NCI-H2029 treated with DMSO at 0.1 percent for 48 hours (cell line): ENCODE results near the gene ATP7B.

Experiments used
- DNase-seq: peaks from one replicate; lab custom pipeline; 2025; lab: John Stamatoyannopoulos, UW

ATP7B gene

DNA sequence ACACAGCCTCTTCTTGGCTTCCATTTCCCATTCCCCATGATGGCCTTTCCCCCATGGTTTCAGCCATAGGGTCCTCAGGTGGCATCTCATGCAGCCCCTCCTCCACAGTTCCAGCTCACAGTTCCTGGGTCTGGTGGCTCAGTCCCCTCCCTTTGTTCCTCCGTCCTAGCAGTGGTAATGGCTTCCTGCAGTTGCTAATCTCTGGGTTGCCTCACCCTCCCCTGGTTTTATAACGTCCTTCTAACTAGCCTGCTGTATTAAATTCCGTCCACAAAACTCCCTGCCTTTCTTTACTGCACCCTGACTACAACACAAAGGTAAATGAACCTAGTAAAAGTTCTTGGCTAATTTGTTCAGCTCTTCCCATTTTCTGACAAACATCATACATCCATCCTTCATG, 118.6 kb downstream of the ATP7B start:
- no peak for DNase-seq

GRCh38 chr13:51887468-51887867, 123.8 kb downstream of the ATP7B start:
- no peak for DNase-seq

GRCh38 chr13:51885651-51886050, 125.6 kb downstream of the ATP7B start:
- no peak for DNase-seq

GRCh38 chr13:51883226-51883600, 128.0 kb downstream of the ATP7B start:
- DNase-seq, result no peak
